Epithelial cell of esophagus (primary cell): ENCODE measurements around the gene CXCR4.
"Not testable (repeated sequence)": the region's sequence is repeated elsewhere in the genome, so short reads cannot be mapped to it uniquely, and the experiment has no call there.

ENCODE experiments used
- DNase-seq: peaks from one replicate; pipeline ENCODE4 v3.0.0; 2010; ENCODE audit warnings: low read depth
- H3K4me3 ChIP-seq: 2 replicates; pipeline ENCODE4 v1.5.1; 2011; ENCODE audit warnings: mild to moderate bottlenecking, low read length, control low read depth
- TF ChIP-seq, protein P1 (sequence below): IDR thresholded peaks from 2 replicates; pipeline ENCODE4 v1.5.1; 2011; ENCODE audit warnings: low read depth, mild to moderate bottlenecking, low read length, control low read depth, inconsistent platforms; ENCODE audit not compliant: insufficient read depth; ENCODE audit errors: missing control alignments

Gene CXCR4

GRCh38 chr2:136077107-136077506 lies 40.8 kb downstream of the CXCR4 start:
- TF ChIP-seq, protein P1, sequence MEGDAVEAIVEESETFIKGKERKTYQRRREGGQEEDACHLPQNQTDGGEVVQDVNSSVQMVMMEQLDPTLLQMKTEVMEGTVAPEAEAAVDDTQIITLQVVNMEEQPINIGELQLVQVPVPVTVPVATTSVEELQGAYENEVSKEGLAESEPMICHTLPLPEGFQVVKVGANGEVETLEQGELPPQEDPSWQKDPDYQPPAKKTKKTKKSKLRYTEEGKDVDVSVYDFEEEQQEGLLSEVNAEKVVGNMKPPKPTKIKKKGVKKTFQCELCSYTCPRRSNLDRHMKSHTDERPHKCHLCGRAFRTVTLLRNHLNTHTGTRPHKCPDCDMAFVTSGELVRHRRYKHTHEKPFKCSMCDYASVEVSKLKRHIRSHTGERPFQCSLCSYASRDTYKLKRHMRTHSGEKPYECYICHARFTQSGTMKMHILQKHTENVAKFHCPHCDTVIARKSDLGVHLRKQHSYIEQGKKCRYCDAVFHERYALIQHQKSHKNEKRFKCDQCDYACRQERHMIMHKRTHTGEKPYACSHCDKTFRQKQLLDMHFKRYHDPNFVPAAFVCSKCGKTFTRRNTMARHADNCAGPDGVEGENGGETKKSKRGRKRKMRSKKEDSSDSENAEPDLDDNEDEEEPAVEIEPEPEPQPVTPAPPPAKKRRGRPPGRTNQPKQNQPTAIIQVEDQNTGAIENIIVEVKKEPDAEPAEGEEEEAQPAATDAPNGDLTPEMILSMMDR: no peak
- no peak overlapping the region for H3K4me3 ChIP-seq
- DNase-seq: no peak

DNA sequence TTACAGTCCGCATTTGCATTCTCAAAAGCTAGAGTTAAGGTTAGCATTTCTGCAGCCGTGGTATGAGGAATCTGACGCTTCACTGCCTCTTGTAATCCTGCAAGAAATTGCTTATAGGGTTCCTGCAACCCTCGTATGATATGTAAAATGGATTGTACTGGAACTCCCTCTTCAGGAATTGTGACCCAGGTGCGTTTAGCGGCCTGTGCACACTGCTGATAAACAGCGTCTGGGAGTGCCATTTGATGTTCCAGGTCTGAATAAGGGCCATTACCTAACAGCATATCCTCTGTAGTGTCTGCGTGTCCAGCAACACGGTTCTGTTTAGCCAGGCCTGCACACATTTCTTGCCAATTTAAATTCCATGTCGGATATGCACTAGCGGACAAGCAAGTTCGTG lies 42.5 kb downstream of the CXCR4 start:
- no peak overlapping the region for H3K4me3 ChIP-seq
- DNase-seq: no peak
- TF ChIP-seq, protein P1: no peak

DNA sequence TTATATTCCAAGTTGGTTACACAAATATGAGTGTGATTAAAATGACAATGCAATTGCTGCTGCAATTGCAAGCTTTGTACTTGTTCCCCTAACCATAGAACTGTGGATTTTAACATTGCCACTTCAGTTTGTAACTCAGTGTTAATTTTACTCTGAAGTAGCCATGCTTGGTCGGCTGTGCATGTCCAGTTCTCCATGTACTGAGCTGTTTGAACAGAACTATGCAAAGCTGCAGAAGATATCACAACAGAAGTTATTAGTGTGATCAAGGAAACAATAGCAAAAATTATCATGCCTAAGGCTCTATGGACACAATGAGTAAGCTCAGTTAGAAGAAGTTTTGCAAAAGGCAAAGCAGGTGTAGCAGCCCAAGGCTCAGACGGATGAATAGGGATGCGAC lies 45.3 kb downstream of the CXCR4 start:
- TF ChIP-seq, protein P1: no peak
- H3K4me3 ChIP-seq: no peak overlapping the region
- DNase-seq: no peak

DNA sequence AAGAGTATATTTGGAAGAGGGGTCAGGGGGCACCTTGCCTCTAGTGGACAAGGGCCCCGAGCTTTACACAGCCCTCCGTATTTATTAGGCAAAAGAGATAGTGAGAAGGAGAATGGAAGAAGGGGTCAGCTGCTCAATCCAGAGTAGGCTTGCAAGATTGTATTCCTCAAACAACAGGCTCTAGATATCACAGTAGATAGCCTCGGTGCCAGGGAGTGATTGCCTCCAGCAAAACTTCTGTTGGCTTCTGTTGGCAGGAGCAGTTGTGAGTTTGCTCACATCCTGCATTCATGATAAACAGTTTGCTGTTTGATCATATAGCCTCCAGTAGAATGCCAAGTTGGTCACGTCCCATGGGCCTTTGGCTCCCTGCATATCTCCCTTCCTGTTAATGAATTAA lies 46.1 kb downstream of the CXCR4 start:
- DNase-seq, H3K4me3 ChIP-seq: not testable (repeated sequence)

DNA sequence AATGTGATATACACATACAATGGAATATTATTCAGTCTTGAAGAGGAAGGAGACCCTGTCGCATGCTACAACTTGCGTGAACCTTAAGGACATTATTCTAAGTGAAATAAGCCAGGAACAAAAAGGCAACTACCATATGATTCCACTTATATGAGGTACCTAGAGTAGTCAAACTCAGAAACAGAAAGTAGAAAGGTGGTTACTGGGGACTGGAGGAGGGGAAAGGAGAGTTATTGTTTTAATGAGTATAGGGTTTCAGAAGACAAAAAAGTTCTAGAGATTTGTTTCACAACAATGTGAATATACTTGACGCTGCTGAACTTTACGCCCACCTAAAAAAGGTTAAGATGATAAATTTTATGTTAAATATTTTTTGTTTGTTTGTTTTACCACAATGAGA lies 47.0 kb downstream of the CXCR4 start:
- no peak for DNase-seq
- TF ChIP-seq, protein P1: no peak
- no peak overlapping the region for H3K4me3 ChIP-seq

DNA sequence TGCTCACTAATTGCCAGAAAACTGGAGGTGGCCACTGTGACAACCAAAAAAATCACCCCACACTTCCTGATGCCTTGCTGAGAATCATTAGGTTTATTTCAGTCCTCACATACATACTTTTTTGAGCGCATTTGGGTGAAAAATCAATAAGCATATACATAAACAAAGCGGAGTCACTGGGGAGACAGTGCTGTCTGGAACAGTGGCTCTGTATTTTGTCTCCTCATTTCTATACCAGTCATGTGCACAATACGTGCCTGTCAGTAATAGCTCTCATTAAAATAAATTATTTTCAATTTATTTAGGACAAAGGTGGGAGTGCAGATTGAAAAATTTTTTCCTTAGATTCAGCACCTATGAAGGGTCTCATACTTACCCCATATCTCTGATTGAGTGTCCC lies 48.2 kb downstream of the CXCR4 start:
- H3K4me3 ChIP-seq: no peak overlapping the region
- DNase-seq: no peak
- TF ChIP-seq, protein P1: no peak

GRCh38 chr2:136068581-136069227 lies 49.2 kb downstream of the CXCR4 start:
- DNase-seq: no peak
- no peak overlapping the region for H3K4me3 ChIP-seq
- TF ChIP-seq, protein P1: no peak
